Neural cell (in vitro differentiated cells): ENCODE data around the gene VENTX. TPM values are rescaled to one million over a fixed set of nuclear protein-coding genes. Genes with fewer than 3 reads are reported as not detected.

ENCODE experiments used
- H2AFZ ChIP-seq: fragments of 200-600, 300-800 bp; sonication (generic), shearing (Covaris generic); 2 replicates; pipeline ENCODE4 v1.6.0; 2014; ENCODE audit warnings: low read depth, mild to moderate bottlenecking, antibody characterized with exemption, low read length, moderate library complexity
- H3F3A ChIP-seq: fragments of 200-600 bp; shearing (Covaris generic); 2 replicates; pipeline ENCODE4 v1.6.1; 2016; ENCODE audit warnings: mild to moderate bottlenecking, moderate library complexity, mixed read lengths, antibody characterized with exemption, low read length; ENCODE audit not compliant: insufficient read depth, poor library complexity, severe bottlenecking
- H3K27ac ChIP-seq: fragments of 200-600, 300-800 bp; sonication (generic), shearing (Covaris generic); 2 replicates; pipeline ENCODE4 v1.5.1; 2014; ENCODE audit warnings: mild to moderate bottlenecking, low read length, moderate library complexity
- H3K27me3 ChIP-seq: fragments of 300-800, 200-600 bp; sonication (generic), shearing (Covaris generic); 2 replicates; pipeline ENCODE4 v1.6.0; 2014; ENCODE audit warnings: mild to moderate bottlenecking, low read depth, low read length, moderate library complexity; ENCODE audit not compliant: insufficient read depth
- H3K36me3 ChIP-seq: fragments of 300-800, 200-600 bp; sonication (generic), shearing (Covaris generic); 2 replicates; pipeline ENCODE4 v1.5.1; 2014; ENCODE audit warnings: mild to moderate bottlenecking, antibody characterized with exemption, low read length, moderate library complexity; ENCODE audit not compliant: insufficient read depth
- H3K4me2 ChIP-seq: fragments of 300-800, 200-600 bp; sonication (generic), shearing (Covaris generic); 2 replicates; pipeline ENCODE4 v1.6.0; 2014; ENCODE audit warnings: mild to moderate bottlenecking, low read length
- H3K4me3 ChIP-seq: fragments of 300-800, 200-600 bp; sonication (generic), shearing (Covaris generic); 2 replicates; pipeline ENCODE4 v1.5.1; 2014; ENCODE audit warnings: mild to moderate bottlenecking, low read length, moderate library complexity
- H3K79me2 ChIP-seq: fragments of 200-600 bp; shearing (Covaris generic); replicated peaks from 2 replicates; pipeline ENCODE4 v1.6.0; 2014; ENCODE audit warnings: mild to moderate bottlenecking, low read length, moderate library complexity; ENCODE audit not compliant: insufficient read depth
- H3K9ac ChIP-seq: fragments of 300-800, 200-600 bp; sonication (generic), shearing (Covaris generic); 2 replicates; pipeline ENCODE4 v1.6.1; 2016; ENCODE audit warnings: mild to moderate bottlenecking, low read length, mixed read lengths
- H3K9me2 ChIP-seq: fragments of 200-600 bp; shearing (Covaris generic); 2 replicates; pipeline ENCODE4 v1.6.1; 2016; ENCODE audit warnings: mild to moderate bottlenecking, low read length, mixed read lengths; ENCODE audit not compliant: insufficient read depth
- H3K9me3 ChIP-seq: fragments of 200-600, 300-800 bp; sonication (generic), shearing (Covaris generic); 2 replicates; pipeline ENCODE4 v1.6.1; 2016; ENCODE audit warnings: mild to moderate bottlenecking, mixed run types, low read length, moderate library complexity, mixed read lengths
- H4K20me1 ChIP-seq: fragments of 200-600 bp; shearing (Covaris generic); 2 replicates; pipeline ENCODE4 v1.6.1; 2016; ENCODE audit warnings: mild to moderate bottlenecking, mixed run types; ENCODE audit not compliant: insufficient read depth
- EP300 ChIP-seq: fragments of 450-650 bp; conservative IDR thresholded peaks from 2 replicates; pipeline ENCODE4 v1.6.1; 2014; ENCODE audit warnings: antibody characterized with exemption, mild to moderate bottlenecking, moderate library complexity; ENCODE audit not compliant: poor library complexity, severe bottlenecking
- EZH2 ChIP-seq: fragments of 200-600, 300-800 bp; shearing (Covaris generic), sonication (generic); IDR thresholded peaks from 2 replicates; pipeline ENCODE4 v1.6.1; 2014; ENCODE audit warnings: antibody characterized with exemption, low read length, borderline replicate concordance, mild to moderate bottlenecking; ENCODE audit not compliant: insufficient read depth, poor library complexity, severe bottlenecking
- MXI1 ChIP-seq: fragments of 450-650 bp; conservative IDR thresholded peaks from 2 replicates; pipeline ENCODE4 v1.6.1; 2014; ENCODE audit warnings: antibody characterized with exemption, mild to moderate bottlenecking; ENCODE audit not compliant: poor library complexity, severe bottlenecking
- POLR2AphosphoS5 ChIP-seq: IDR thresholded peaks from 2 replicates; pipeline ENCODE4 v1.6.1; 2012
- RAD21 ChIP-seq: fragments of 450-650 bp; conservative IDR thresholded peaks from 2 replicates; pipeline ENCODE4 v1.6.1; 2014; ENCODE audit warnings: antibody characterized with exemption, mild to moderate bottlenecking, moderate library complexity
- SMC3 ChIP-seq: fragments of 450-650 bp; conservative IDR thresholded peaks from 2 replicates; pipeline ENCODE4 v1.6.1; 2014; ENCODE audit warnings: antibody characterized with exemption, mild to moderate bottlenecking, moderate library complexity; ENCODE audit not compliant: poor library complexity
- TAF1 ChIP-seq: IDR thresholded peaks from 2 replicates; pipeline ENCODE4 v1.6.1; 2012; ENCODE audit warnings: low read depth
- polyA plus RNA-seq: library from polyadenylated mRNA; depleted of rRNA; stranded (reverse); fragments of >200 nt; gene quantifications from 2 replicates; pipeline ENCODE4 v1.2.3, GENCODE V29; 2014
- TF ChIP-seq, protein P1 (sequence below): fragments of 450-650 bp; IDR thresholded peaks from 2 replicates; pipeline ENCODE4 v1.5.1; 2014; ENCODE audit warnings: antibody characterized with exemption, mild to moderate bottlenecking, moderate library complexity; ENCODE audit not compliant: poor library complexity, severe bottlenecking
- TF ChIP-seq, protein P2 (sequence below): IDR thresholded peaks from 2 replicates; pipeline ENCODE4 v1.6.1; 2012; ENCODE audit warnings: borderline replicate concordance

Gene VENTX
- polyA plus RNA-seq, 1 donor from 2014 or later = not detected

- Histone ChIP-seq H3K79me2 (no peaks in the 10 kb centered on the region), H3K9me2 (no peaks in the 10 kb centered on the region), H2AFZ (no peak overlapping the region), H3K4me2 (no peak overlapping the region), H3K9ac (no peak overlapping the region), H3K9me3 (no peaks in the 10 kb centered on the region), H3F3A (no peaks in the 10 kb centered on the region), H4K20me1 (no peaks in the 10 kb centered on the region), H3K36me3 (no peaks in the 10 kb centered on the region), H3K27ac (no peak overlapping the region), H3K27me3 (peaks cover 87% of the 10 kb centered on the region), H3K4me3 (no peak overlapping the region)
- no peak for TF ChIP-seq EZH2
- no peak for TF ChIP-seq SMC3
- TF ChIP-seq RAD21 = no peak
- TF ChIP-seq POLR2AphosphoS5 = no peak
- TF ChIP-seq, protein P1, sequence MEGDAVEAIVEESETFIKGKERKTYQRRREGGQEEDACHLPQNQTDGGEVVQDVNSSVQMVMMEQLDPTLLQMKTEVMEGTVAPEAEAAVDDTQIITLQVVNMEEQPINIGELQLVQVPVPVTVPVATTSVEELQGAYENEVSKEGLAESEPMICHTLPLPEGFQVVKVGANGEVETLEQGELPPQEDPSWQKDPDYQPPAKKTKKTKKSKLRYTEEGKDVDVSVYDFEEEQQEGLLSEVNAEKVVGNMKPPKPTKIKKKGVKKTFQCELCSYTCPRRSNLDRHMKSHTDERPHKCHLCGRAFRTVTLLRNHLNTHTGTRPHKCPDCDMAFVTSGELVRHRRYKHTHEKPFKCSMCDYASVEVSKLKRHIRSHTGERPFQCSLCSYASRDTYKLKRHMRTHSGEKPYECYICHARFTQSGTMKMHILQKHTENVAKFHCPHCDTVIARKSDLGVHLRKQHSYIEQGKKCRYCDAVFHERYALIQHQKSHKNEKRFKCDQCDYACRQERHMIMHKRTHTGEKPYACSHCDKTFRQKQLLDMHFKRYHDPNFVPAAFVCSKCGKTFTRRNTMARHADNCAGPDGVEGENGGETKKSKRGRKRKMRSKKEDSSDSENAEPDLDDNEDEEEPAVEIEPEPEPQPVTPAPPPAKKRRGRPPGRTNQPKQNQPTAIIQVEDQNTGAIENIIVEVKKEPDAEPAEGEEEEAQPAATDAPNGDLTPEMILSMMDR = no peak
- no peak for TF ChIP-seq TAF1
- TF ChIP-seq MXI1 = no peak
These were observed 2.3 kb upstream of the VENTX start for GRCh38 chr10:133235265-133235855.

- H3K9me2 ChIP-seq = no peaks in the 10 kb centered on the region
- no peak overlapping the region for H2AFZ ChIP-seq
- no peaks in the 10 kb centered on the region for H3K9me3 ChIP-seq
- no peak overlapping the region for H3K4me3 ChIP-seq
- TF ChIP-seq TAF1 (no peak), POLR2AphosphoS5 (no peak), RAD21 (no peak), SMC3 (no peak), EP300 (no peak), MXI1 (no peak), EZH2 (no peak)
- TF ChIP-seq, protein P2, sequence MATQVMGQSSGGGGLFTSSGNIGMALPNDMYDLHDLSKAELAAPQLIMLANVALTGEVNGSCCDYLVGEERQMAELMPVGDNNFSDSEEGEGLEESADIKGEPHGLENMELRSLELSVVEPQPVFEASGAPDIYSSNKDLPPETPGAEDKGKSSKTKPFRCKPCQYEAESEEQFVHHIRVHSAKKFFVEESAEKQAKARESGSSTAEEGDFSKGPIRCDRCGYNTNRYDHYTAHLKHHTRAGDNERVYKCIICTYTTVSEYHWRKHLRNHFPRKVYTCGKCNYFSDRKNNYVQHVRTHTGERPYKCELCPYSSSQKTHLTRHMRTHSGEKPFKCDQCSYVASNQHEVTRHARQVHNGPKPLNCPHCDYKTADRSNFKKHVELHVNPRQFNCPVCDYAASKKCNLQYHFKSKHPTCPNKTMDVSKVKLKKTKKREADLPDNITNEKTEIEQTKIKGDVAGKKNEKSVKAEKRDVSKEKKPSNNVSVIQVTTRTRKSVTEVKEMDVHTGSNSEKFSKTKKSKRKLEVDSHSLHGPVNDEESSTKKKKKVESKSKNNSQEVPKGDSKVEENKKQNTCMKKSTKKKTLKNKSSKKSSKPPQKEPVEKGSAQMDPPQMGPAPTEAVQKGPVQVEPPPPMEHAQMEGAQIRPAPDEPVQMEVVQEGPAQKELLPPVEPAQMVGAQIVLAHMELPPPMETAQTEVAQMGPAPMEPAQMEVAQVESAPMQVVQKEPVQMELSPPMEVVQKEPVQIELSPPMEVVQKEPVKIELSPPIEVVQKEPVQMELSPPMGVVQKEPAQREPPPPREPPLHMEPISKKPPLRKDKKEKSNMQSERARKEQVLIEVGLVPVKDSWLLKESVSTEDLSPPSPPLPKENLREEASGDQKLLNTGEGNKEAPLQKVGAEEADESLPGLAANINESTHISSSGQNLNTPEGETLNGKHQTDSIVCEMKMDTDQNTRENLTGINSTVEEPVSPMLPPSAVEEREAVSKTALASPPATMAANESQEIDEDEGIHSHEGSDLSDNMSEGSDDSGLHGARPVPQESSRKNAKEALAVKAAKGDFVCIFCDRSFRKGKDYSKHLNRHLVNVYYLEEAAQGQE = no peak
- TF ChIP-seq, protein P1 = no peak
- no peak overlapping the region for H3K27ac ChIP-seq
- H3F3A ChIP-seq = no peaks in the 10 kb centered on the region
- H3K79me2 ChIP-seq = no peaks in the 10 kb centered on the region
- no peaks in the 10 kb centered on the region for H4K20me1 ChIP-seq
- H3K4me2 ChIP-seq = no peak overlapping the region
- no peak overlapping the region for H3K9ac ChIP-seq
- no peaks in the 10 kb centered on the region for H3K36me3 ChIP-seq
- peaks cover 81% of the 10 kb centered on the region for H3K27me3 ChIP-seq
These were observed 1.7 kb upstream of the VENTX start for GRCh38 chr10:133235932-133236331.
